Nephron progenitor cell (in vitro differentiated cells): ENCODE data around the gene LMO7.

Experiments used
- DNase-seq: peaks from one replicate; pipeline ENCODE4 v3.0.0; 2021
- H3K27ac Mint-ChIP-seq: 2 replicates; pipeline ENCODE4 v1.8.0; 2021; ENCODE audit warnings: mild to moderate bottlenecking, moderate library complexity, mixed read lengths
- H3K27me3 Mint-ChIP-seq: 2 replicates; pipeline ENCODE4 v1.8.0; 2021; ENCODE audit warnings: mild to moderate bottlenecking, low read depth, mixed read lengths; ENCODE audit not compliant: poor library complexity
- H3K36me3 Mint-ChIP-seq: 2 replicates; pipeline ENCODE4 v1.8.0; 2021; ENCODE audit warnings: low read depth, mixed read lengths
- H3K4me1 Mint-ChIP-seq: 2 replicates; pipeline ENCODE4 v1.8.0; 2021; ENCODE audit warnings: mixed read lengths
- H3K4me3 Mint-ChIP-seq: 2 replicates; pipeline ENCODE4 v1.8.0; 2021; ENCODE audit warnings: mild to moderate bottlenecking, moderate library complexity, mixed read lengths
- H3K9me3 Mint-ChIP-seq: 2 replicates; pipeline ENCODE4 v1.8.0; 2021; ENCODE audit warnings: mild to moderate bottlenecking, moderate library complexity, mixed read lengths
- TF ChIP-seq, protein P1 (sequence below): fragments of 200-600 bp; sonication (generic); IDR thresholded peaks from 2 replicates; pipeline ENCODE4 v1.5.0; 2021; ENCODE audit warnings: antibody characterized with exemption

The LMO7 gene

DNA sequence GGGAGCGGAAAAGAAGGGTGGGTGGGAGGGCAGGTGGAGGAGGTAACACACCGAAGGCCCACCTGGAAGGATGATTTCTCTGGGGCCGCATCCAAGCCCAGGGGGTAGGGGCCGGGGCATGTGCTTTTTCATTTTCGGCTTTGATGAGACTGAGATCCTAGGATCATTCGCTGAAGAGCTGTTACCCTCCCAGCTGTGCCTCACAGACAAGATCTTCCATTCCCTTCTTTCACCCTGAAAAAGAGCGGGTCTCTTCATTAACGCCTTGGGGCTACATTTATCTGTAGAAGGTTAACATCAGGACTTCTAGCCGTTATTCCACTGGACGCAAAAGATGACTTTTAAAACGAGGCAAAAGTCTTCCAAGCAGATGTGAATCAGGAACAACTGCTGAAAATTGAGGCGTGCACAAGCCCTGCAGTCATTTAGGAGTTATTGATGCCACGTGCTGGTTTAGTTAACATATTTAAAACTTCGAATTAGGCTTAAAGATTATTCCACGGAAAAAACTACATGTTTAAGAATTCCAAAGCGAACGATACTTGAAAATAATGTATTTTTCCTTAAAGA lies 1.1 kb downstream of the LMO7 start:
- no peak overlapping the region for H3K27ac Mint-ChIP-seq
- H3K27me3 Mint-ChIP-seq, result peaks cover 66% of the 10 kb centered on the region
- no peak for DNase-seq
- peak overlapping the region; percentile 71 for H3K4me3 Mint-ChIP-seq
- TF ChIP-seq, protein P1, sequence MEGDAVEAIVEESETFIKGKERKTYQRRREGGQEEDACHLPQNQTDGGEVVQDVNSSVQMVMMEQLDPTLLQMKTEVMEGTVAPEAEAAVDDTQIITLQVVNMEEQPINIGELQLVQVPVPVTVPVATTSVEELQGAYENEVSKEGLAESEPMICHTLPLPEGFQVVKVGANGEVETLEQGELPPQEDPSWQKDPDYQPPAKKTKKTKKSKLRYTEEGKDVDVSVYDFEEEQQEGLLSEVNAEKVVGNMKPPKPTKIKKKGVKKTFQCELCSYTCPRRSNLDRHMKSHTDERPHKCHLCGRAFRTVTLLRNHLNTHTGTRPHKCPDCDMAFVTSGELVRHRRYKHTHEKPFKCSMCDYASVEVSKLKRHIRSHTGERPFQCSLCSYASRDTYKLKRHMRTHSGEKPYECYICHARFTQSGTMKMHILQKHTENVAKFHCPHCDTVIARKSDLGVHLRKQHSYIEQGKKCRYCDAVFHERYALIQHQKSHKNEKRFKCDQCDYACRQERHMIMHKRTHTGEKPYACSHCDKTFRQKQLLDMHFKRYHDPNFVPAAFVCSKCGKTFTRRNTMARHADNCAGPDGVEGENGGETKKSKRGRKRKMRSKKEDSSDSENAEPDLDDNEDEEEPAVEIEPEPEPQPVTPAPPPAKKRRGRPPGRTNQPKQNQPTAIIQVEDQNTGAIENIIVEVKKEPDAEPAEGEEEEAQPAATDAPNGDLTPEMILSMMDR, result no peak
- peaks cover 15% of the 10 kb centered on the region for H3K9me3 Mint-ChIP-seq
- peaks cover 9% of the 10 kb centered on the region for H3K4me1 Mint-ChIP-seq
- H3K36me3 Mint-ChIP-seq, result peaks cover 6% of the 10 kb centered on the region

DNA sequence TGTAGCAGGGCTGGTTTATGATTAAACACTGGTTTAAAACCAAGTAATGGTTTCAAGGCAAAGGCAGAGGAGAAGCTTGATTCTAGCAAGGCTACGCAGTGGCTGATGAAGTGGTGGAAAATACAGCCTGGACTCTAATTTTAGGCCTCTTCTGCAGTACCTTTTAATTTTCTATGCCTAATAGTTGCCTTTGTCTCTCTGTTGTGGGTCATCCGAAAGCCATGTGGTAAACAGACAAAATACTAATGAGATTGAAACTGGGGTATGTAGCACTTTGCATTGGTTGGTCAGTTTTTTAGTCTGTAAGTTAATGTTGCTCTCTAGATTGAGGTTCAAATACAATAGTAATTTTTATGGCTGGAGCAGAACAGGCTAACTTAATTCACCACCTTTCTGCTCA lies 3.3 kb downstream of the LMO7 start:
- Mint-ChIP-seq H3K36me3 (no peaks in the 10 kb centered on the region), H3K27me3 (peaks cover 52% of the 10 kb centered on the region), H3K9me3 (peaks cover 6% of the 10 kb centered on the region), H3K4me3 (no peak overlapping the region), H3K4me1 (peaks cover 9% of the 10 kb centered on the region), H3K27ac (no peak overlapping the region)
- no peak for DNase-seq
- TF ChIP-seq, protein P1, result no peak

DNA sequence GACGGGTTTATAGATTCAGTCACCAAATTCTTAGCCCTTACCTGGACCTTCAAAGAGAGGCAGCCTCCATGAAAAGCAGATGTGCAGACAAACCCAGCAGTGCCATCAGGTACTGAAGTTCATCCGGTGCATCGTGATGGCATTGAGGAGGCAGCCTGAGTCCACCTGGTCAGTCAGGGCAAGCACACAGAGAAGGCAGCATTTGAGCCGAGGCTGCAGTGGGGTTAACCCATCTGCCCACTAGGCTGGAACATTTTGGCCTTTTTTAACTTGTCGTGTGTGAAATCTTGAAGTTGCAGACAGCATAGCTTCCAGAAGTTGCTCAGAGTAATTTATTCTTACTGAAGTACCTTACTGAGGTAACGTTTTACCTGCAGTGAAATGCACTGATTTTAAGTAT lies 4.9 kb downstream of the LMO7 start:
- H3K27me3 Mint-ChIP-seq, result peaks cover 41% of the 10 kb centered on the region
- H3K4me3 Mint-ChIP-seq, result no peak overlapping the region
- peaks cover 9% of the 10 kb centered on the region for H3K4me1 Mint-ChIP-seq
- TF ChIP-seq, protein P1, result no peak
- H3K27ac Mint-ChIP-seq, result no peak overlapping the region
- no peak for DNase-seq
- no peaks in the 10 kb centered on the region for H3K9me3 Mint-ChIP-seq
- no peaks in the 10 kb centered on the region for H3K36me3 Mint-ChIP-seq

DNA sequence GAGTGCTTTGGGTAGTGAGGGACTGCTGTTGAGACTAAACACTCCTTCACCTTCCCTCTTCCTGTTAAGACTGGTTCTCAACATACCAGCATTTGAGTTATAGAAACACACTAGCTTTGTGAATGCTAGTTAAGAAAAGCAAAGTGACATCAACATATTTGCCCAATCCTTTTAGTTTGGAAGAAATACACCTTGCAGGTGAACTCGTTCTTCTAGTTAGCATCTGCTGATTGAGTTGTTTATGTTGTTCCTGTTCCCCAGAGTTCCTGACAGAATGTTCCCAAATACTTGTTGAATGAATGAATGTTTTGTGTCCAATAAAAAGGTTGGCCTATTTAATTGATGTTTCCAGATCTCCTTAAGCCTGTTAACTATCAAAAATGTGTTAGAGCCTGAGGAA lies 7.1 kb downstream of the LMO7 start:
- H3K27ac Mint-ChIP-seq, result no peak overlapping the region
- TF ChIP-seq, protein P1, result no peak
- H3K4me3 Mint-ChIP-seq, result no peak overlapping the region
- H3K4me1 Mint-ChIP-seq, result no peaks in the 10 kb centered on the region
- H3K36me3 Mint-ChIP-seq, result no peaks in the 10 kb centered on the region
- H3K9me3 Mint-ChIP-seq, result no peaks in the 10 kb centered on the region
- DNase-seq, result no peak
- peaks cover 20% of the 10 kb centered on the region for H3K27me3 Mint-ChIP-seq

DNA sequence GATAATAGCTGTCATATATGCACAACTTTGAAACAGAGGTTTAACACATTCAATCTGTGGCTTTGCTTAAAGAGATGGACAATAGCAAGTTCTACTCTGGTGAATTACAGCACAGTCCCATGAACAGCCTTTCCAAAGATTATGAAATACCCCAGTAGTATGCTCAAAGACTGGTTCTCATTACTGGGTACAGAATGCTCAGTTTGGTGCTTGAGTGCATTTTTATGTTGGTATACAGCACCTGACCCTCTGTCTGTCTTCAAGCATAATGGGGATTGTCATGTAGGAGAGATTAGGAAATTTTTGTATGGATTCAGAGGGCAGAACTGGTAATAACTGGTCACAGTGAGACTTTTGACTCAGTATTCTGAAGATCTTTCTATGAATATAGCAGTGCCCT lies 7.6 kb downstream of the LMO7 start:
- DNase-seq, result no peak
- H3K4me3 Mint-ChIP-seq, result no peak overlapping the region
- no peak overlapping the region for H3K27ac Mint-ChIP-seq
- H3K36me3 Mint-ChIP-seq, result no peaks in the 10 kb centered on the region
- H3K27me3 Mint-ChIP-seq, result peaks cover 15% of the 10 kb centered on the region
- H3K9me3 Mint-ChIP-seq, result no peaks in the 10 kb centered on the region
- no peaks in the 10 kb centered on the region for H3K4me1 Mint-ChIP-seq
- TF ChIP-seq, protein P1, result no peak

DNA sequence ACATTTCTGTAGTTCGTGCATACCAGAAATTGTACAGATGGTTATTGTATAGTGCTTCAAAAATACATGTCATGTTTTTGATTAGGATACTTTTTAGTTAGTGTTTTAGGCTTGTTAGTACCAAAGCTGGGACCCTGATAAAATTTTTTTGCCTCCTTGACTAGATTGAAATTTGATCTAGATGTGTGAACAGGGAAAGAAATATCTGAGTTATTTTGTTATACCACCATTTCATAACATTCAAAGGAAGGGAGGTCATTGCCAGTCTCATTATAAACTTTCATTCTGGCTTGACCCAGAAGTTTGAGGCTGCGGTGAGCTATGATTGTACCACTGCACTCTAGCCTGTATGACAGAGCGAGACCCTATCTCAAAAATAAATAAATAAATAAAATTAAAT lies 9.0 kb downstream of the LMO7 start:
- no peak overlapping the region for H3K4me3 Mint-ChIP-seq
- no peaks in the 10 kb centered on the region for H3K4me1 Mint-ChIP-seq
- peaks cover 5% of the 10 kb centered on the region for H3K27me3 Mint-ChIP-seq
- no peaks in the 10 kb centered on the region for H3K36me3 Mint-ChIP-seq
- H3K27ac Mint-ChIP-seq, result no peak overlapping the region
- no peaks in the 10 kb centered on the region for H3K9me3 Mint-ChIP-seq
- TF ChIP-seq, protein P1, result no peak
- DNase-seq, result no peak
